Nephron progenitor cell (in vitro differentiated cells): ENCODE results near the gene ERC1.
A peak's percentile ranks its signal among the peaks of the same experiment; 100 is the strongest.

ENCODE experiments used
- DNase-seq: peaks from one replicate; pipeline ENCODE4 v3.0.0; 2021
- H3K27ac Mint-ChIP-seq: 2 replicates; pipeline ENCODE4 v1.8.0; 2021; ENCODE audit warnings: mild to moderate bottlenecking, moderate library complexity, mixed read lengths
- H3K27me3 Mint-ChIP-seq: 2 replicates; pipeline ENCODE4 v1.8.0; 2021; ENCODE audit warnings: mild to moderate bottlenecking, low read depth, mixed read lengths; ENCODE audit not compliant: poor library complexity
- H3K36me3 Mint-ChIP-seq: 2 replicates; pipeline ENCODE4 v1.8.0; 2021; ENCODE audit warnings: low read depth, mixed read lengths
- H3K4me1 Mint-ChIP-seq: 2 replicates; pipeline ENCODE4 v1.8.0; 2021; ENCODE audit warnings: mixed read lengths
- H3K4me3 Mint-ChIP-seq: 2 replicates; pipeline ENCODE4 v1.8.0; 2021; ENCODE audit warnings: mild to moderate bottlenecking, moderate library complexity, mixed read lengths
- H3K9me3 Mint-ChIP-seq: 2 replicates; pipeline ENCODE4 v1.8.0; 2021; ENCODE audit warnings: mild to moderate bottlenecking, moderate library complexity, mixed read lengths
- TF ChIP-seq, protein P1 (sequence below): fragments of 200-600 bp; sonication (generic); IDR thresholded peaks from 2 replicates; pipeline ENCODE4 v1.5.0; 2021; ENCODE audit warnings: antibody characterized with exemption

ERC1 gene

DNA sequence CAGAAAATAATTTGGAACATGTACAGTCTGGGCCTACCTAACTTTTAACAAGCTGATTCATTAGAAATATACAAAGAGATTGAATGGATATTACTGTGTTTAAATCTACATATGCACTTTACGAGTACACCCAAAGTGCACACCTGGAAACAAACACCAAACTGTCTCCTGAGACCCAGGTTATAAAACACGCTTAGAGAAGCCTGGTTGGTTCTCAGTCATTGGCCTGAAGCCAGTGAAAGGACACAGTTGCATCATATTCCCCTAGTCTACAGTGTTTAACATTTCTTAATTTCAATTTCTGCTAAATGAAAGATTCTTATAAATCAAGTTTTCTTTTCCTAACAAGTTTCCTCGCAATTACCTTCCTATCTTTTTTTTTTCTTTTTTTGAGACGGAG lies 393.9 kb downstream of the ERC1 start:
- Mint-ChIP-seq H3K36me3 (peaks cover 50% of the 10 kb centered on the region), H3K4me3 (no peak overlapping the region), H3K27ac (no peak overlapping the region), H3K4me1 (peaks cover 34% of the 10 kb centered on the region), H3K9me3 (peaks cover 50% of the 10 kb centered on the region), H3K27me3 (peaks cover 5% of the 10 kb centered on the region)
- DNase-seq: no peak
- TF ChIP-seq, protein P1, sequence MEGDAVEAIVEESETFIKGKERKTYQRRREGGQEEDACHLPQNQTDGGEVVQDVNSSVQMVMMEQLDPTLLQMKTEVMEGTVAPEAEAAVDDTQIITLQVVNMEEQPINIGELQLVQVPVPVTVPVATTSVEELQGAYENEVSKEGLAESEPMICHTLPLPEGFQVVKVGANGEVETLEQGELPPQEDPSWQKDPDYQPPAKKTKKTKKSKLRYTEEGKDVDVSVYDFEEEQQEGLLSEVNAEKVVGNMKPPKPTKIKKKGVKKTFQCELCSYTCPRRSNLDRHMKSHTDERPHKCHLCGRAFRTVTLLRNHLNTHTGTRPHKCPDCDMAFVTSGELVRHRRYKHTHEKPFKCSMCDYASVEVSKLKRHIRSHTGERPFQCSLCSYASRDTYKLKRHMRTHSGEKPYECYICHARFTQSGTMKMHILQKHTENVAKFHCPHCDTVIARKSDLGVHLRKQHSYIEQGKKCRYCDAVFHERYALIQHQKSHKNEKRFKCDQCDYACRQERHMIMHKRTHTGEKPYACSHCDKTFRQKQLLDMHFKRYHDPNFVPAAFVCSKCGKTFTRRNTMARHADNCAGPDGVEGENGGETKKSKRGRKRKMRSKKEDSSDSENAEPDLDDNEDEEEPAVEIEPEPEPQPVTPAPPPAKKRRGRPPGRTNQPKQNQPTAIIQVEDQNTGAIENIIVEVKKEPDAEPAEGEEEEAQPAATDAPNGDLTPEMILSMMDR: no peak

DNA sequence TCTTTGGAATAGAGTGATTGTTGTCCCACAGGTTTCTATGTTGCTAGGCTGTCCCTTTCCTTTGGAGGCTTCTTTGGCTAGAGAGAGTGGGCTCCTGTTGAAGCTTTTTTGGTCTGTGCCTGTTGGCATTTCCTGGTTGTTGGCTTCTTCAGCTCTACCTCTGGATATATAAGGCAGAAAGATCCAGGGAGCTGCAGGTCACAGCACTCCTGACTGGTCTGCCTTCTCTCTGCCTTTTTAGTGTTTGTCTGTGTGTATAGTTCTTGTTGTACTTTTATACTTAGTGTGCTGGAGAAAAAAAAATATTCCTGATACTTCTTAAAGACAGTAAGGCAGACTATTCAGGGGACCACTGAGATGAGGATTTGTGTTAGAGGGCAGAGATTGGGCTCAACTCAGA lies 400.7 kb downstream of the ERC1 start:
- no peak overlapping the region for H3K27ac Mint-ChIP-seq
- TF ChIP-seq, protein P1: no peak
- peaks cover 95% of the 10 kb centered on the region for H3K9me3 Mint-ChIP-seq
- no peaks in the 10 kb centered on the region for H3K4me1 Mint-ChIP-seq
- H3K4me3 Mint-ChIP-seq: no peak overlapping the region
- peaks cover 5% of the 10 kb centered on the region for H3K27me3 Mint-ChIP-seq
- H3K36me3 Mint-ChIP-seq: peaks cover 91% of the 10 kb centered on the region
- peak; percentile 18 for DNase-seq

DNA sequence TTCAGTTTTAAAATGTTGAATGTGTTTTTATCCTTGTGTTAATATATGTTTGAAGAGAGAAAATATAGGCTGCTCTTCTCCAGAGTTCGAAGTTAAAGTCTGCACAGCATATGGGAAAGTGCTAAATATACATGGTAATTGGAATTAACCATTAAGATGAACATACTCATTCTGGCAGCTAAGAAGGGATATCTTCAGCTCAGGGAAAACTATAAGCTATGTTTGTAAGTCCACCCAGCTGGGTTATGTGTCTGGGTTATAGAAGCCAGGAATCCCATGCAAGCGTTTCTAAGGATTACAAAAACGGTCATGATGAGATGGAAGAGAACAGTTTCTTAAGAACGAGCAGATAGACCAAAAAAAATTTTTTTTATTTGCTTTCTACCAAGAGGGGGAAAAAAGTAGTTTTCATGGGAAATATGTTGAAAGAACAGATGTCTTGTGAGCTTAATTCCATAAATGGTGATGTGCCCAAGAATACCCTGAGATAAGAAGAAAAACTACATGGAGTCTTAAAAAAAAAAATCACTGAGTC lies 404.5 kb downstream of the ERC1 start:
- no peaks in the 10 kb centered on the region for H3K4me1 Mint-ChIP-seq
- TF ChIP-seq, protein P1: no peak
- DNase-seq: no peak
- H3K4me3 Mint-ChIP-seq: no peak overlapping the region
- no peaks in the 10 kb centered on the region for H3K27me3 Mint-ChIP-seq
- H3K9me3 Mint-ChIP-seq: peaks cover 66% of the 10 kb centered on the region
- H3K27ac Mint-ChIP-seq: no peak overlapping the region
- H3K36me3 Mint-ChIP-seq: peaks cover 73% of the 10 kb centered on the region

DNA sequence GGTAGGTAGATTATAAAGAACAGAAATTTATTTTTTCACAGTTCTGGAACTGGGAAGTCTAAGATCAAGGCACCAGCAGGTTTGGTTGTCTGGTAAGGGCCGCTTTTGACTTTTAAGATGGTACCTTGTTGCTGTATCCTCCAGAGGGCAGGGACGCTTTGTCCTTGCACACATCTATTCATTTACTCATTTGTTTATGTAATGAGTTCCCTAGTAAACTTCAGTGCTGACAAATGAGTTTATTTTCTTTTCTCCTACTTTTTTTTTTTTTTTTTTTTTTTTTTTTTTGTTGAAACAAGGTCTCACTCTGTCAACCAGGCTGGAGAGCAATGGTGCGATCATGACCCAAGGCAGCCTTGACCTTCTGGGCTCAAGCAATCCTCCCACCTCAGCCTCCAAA lies 407.6 kb downstream of the ERC1 start:
- Mint-ChIP-seq H3K9me3 (peaks cover 48% of the 10 kb centered on the region), H3K4me1 (no peaks in the 10 kb centered on the region), H3K27me3 (no peaks in the 10 kb centered on the region), H3K27ac (no peak overlapping the region), H3K4me3 (no peak overlapping the region), H3K36me3 (peaks cover 53% of the 10 kb centered on the region)
- TF ChIP-seq, protein P1: no peak
- no peak for DNase-seq

DNA sequence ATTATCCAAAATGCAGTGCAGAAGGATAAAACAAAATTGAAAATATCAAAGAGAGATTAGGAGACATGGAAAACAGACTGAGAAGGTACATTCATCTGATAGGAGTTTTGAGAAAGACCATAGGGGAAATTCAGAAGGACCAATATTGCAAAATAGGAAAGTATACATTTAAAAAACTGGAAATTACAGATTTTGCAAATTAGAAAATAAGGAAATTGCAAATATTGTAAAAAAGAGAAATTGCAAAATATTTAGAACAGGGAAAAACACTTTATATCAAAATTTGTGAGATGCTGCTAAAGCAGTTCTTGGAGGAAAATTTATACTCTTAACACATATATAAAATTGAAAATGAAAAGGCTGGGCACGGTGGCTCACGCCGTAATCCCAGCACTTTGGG lies 410.9 kb downstream of the ERC1 start:
- H3K4me1 Mint-ChIP-seq: no peaks in the 10 kb centered on the region

DNA sequence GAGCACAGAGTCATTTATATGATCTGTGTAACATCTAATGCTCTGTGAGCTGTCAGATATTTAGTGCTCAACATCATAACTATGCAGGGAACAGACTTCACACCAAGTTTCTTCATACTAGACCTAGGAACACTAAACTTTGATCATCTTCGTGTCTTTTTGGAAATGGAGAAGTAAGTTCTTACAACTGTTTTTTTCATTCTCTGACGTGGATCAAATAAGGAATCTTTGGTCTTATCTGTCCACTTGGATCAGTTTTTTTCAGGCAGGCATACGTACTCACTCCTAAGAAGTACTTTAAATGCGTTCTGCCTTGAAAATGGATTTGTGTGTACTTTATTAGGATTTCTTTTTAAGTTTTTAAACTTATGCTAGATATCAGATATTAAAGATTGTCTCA lies 412.4 kb downstream of the ERC1 start:
- Mint-ChIP-seq H3K4me3 (no peak overlapping the region), H3K4me1 (no peaks in the 10 kb centered on the region), H3K27me3 (no peaks in the 10 kb centered on the region), H3K27ac (peak overlapping the region; percentile 20), H3K36me3 (peaks cover 19% of the 10 kb centered on the region), H3K9me3 (peaks cover 13% of the 10 kb centered on the region)
- no peak for DNase-seq
- TF ChIP-seq, protein P1: no peak

More for the DNA sequence above, 410.9 kb downstream of the ERC1 start:
- no peaks in the 10 kb centered on the region for H3K27me3 Mint-ChIP-seq
- no peak overlapping the region for H3K27ac Mint-ChIP-seq
- DNase-seq: no peak
- H3K4me3 Mint-ChIP-seq: no peak overlapping the region
- H3K9me3 Mint-ChIP-seq: peaks cover 18% of the 10 kb centered on the region
- TF ChIP-seq, protein P1: no peak
- H3K36me3 Mint-ChIP-seq: peaks cover 26% of the 10 kb centered on the region
